DND-41 (cell line): ENCODE data around the gene TTLL5.

Experiments used
- CTCF ChIP-seq: IDR thresholded peaks from 2 replicates; pipeline ENCODE4 v1.5.1; 2012; ENCODE audit warnings: borderline replicate concordance, low read length, moderate library complexity, mild to moderate bottlenecking; ENCODE audit not compliant: poor library complexity, severe bottlenecking; ENCODE audit errors: extremely low read depth
- EZH2 ChIP-seq: IDR thresholded peaks from 3 replicates; pipeline ENCODE4 v1.6.1; 2012; ENCODE audit warnings: borderline replicate concordance, low read depth, mild to moderate bottlenecking, moderate library complexity, low read length, inconsistent platforms; ENCODE audit not compliant: severe bottlenecking

GRCh38 chr14:75806352-75806832 is 145.3 kb downstream of the TTLL5 start:
- TF ChIP-seq EZH2 (no peak), CTCF (no peak)
